DOHH2 (cell line): ENCODE results near the gene ECPAS.

Experiments
- H3F3A ChIP-seq: fragments of 200-600 bp; sonication (generic), shearing (Covaris generic); 2 replicates; pipeline ENCODE4 v1.6.0; 2016; ENCODE audit warnings: antibody characterized with exemption, mild to moderate bottlenecking; ENCODE audit not compliant: control insufficient read depth, insufficient read depth
- H3K27ac ChIP-seq: fragments of 200-600 bp; sonication (generic); 2 replicates; pipeline ENCODE4 v1.5.1; 2014; ENCODE audit warnings: low read depth, mild to moderate bottlenecking, low read length, moderate library complexity
- H3K27me3 ChIP-seq: fragments of 200-600 bp; sonication (generic); 2 replicates; pipeline ENCODE4 v1.6.1; 2014; ENCODE audit warnings: mild to moderate bottlenecking, low read length, mixed read lengths; ENCODE audit not compliant: control insufficient read depth
- H3K36me3 ChIP-seq: fragments of 200-600 bp; sonication (generic); 2 replicates; pipeline ENCODE4 v1.6.1; 2014; ENCODE audit warnings: mild to moderate bottlenecking, low read length, moderate library complexity, mixed read lengths; ENCODE audit not compliant: control insufficient read depth
- H3K4me1 ChIP-seq: fragments of 200-600 bp; sonication (generic); 2 replicates; pipeline ENCODE4 v1.6.1; 2014; ENCODE audit warnings: mild to moderate bottlenecking, low read length, mixed read lengths; ENCODE audit not compliant: control insufficient read depth
- H3K4me2 ChIP-seq: fragments of 200-600 bp; sonication (generic); 2 replicates; pipeline ENCODE4 v1.6.0; 2014; ENCODE audit warnings: mild to moderate bottlenecking, low read length, moderate library complexity
- H3K4me3 ChIP-seq: fragments of 200-600 bp; sonication (generic); 2 replicates; pipeline ENCODE4 v1.5.1; 2014; ENCODE audit warnings: mild to moderate bottlenecking, low read length, mixed read lengths
- H3K79me2 ChIP-seq: fragments of 200-600 bp; sonication (generic); 2 replicates; pipeline ENCODE4 v1.6.1; 2014; ENCODE audit warnings: mild to moderate bottlenecking, low read length, mixed read lengths; ENCODE audit not compliant: control insufficient read depth
- H3K9me2 ChIP-seq: fragments of 200-600 bp; sonication (generic); replicated peaks from 2 replicates; pipeline ENCODE4 v1.6.1; 2014; ENCODE audit warnings: mild to moderate bottlenecking, low read length, mixed read lengths; ENCODE audit not compliant: control insufficient read depth
- H3K9me3 ChIP-seq: fragments of 200-600 bp; sonication (generic); 2 replicates; pipeline ENCODE4 v1.6.1; 2014; ENCODE audit warnings: antibody characterized with exemption, low read length, mixed read lengths; ENCODE audit not compliant: control insufficient read depth, insufficient read depth
- H4K20me1 ChIP-seq: fragments of 200-600 bp; sonication (generic); 2 replicates; pipeline ENCODE4 v1.6.0; 2014; ENCODE audit warnings: low read depth, mild to moderate bottlenecking, antibody characterized with exemption, low read length, moderate library complexity; ENCODE audit not compliant: control insufficient read depth, insufficient read depth
- EZH2phosphoT487 ChIP-seq: fragments of 200-600 bp; sonication (generic); IDR thresholded peaks from 2 replicates; pipeline ENCODE4 v1.6.1; 2017; ENCODE audit warnings: borderline replicate concordance, mild to moderate bottlenecking, antibody characterized with exemption, low read length, moderate library complexity, mixed read lengths
- TF ChIP-seq, protein P1 (sequence below): fragments of 200-600 bp; sonication (generic); IDR thresholded peaks from one replicate; pipeline ENCODE4 v1.5.1; 2014; ENCODE audit warnings: antibody characterized with exemption, mild to moderate bottlenecking, low read depth, low read length; ENCODE audit not compliant: poor library complexity, severe bottlenecking

Gene ECPAS

DNA sequence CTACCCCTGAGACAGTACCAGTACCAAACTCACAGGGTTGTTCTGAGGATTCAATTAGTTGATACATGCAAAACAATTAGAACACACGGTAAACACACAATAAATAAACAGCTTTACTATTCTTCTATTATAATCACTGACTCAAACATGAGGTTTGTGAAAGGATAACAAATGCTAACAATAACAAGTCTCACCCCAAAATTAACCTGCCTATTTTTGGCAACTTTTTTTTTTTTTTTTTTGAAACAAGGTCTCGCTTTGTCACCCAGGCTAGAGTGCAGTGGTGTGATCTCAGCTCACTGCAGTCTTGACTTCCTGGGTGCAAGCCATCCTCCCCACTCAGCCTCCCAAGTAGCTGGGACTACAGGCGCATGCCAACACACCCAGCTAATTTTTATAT lies 6.5 kb downstream of the ECPAS start:
- Histone ChIP-seq H3K4me3 (no peak overlapping the region), H3K27me3 (no peaks in the 10 kb centered on the region), H3K9me2 (no peaks in the 10 kb centered on the region), H3K36me3 (no peaks in the 10 kb centered on the region; the same call in 1 of the 2 replicates), H3K27ac (no peak overlapping the region), H3K4me2 (no peak overlapping the region), H3K79me2 (peaks cover 100% of the 10 kb centered on the region), H4K20me1 (peaks cover 41% of the 10 kb centered on the region), H3F3A (no peaks in the 10 kb centered on the region), H3K9me3 (no peaks in the 10 kb centered on the region), H3K4me1 (peaks cover 31% of the 10 kb centered on the region)
- TF ChIP-seq, protein P1, sequence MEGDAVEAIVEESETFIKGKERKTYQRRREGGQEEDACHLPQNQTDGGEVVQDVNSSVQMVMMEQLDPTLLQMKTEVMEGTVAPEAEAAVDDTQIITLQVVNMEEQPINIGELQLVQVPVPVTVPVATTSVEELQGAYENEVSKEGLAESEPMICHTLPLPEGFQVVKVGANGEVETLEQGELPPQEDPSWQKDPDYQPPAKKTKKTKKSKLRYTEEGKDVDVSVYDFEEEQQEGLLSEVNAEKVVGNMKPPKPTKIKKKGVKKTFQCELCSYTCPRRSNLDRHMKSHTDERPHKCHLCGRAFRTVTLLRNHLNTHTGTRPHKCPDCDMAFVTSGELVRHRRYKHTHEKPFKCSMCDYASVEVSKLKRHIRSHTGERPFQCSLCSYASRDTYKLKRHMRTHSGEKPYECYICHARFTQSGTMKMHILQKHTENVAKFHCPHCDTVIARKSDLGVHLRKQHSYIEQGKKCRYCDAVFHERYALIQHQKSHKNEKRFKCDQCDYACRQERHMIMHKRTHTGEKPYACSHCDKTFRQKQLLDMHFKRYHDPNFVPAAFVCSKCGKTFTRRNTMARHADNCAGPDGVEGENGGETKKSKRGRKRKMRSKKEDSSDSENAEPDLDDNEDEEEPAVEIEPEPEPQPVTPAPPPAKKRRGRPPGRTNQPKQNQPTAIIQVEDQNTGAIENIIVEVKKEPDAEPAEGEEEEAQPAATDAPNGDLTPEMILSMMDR = no peak
- no peak for TF ChIP-seq EZH2phosphoT487

DNA sequence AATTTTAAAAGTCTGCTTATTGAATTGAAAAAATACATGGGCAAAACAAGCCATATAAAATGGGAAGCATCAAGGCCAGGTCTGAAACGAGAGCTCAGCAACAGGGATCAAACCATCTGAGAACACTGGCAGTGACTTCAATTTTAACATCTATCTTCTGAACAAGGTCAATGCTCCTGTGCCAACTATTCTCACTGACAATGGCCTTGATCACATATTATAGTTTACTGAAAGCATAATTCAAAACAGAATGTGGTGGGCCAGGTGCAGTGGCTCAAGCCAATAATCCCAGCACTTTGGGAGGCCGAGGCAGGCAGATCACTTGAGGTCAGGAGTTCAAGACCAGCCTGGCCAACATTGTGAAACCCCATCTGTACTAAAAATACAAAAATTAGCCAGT lies 9.0 kb downstream of the ECPAS start:
- TF ChIP-seq, protein P1 = no peak
- no peak for TF ChIP-seq EZH2phosphoT487
- no peaks in the 10 kb centered on the region for H3K9me3 ChIP-seq
- no peaks in the 10 kb centered on the region for H3K27me3 ChIP-seq
- H3K4me1 ChIP-seq = peaks cover 20% of the 10 kb centered on the region
- H3F3A ChIP-seq = no peaks in the 10 kb centered on the region
- no peak overlapping the region for H3K27ac ChIP-seq
- H3K4me2 ChIP-seq = no peak overlapping the region
- H3K36me3 ChIP-seq = no peaks in the 10 kb centered on the region; the same call in 1 of the 2 replicates
- H3K4me3 ChIP-seq = no peak overlapping the region
- H3K9me2 ChIP-seq = no peaks in the 10 kb centered on the region
- peaks cover 100% of the 10 kb centered on the region for H3K79me2 ChIP-seq
- peaks cover 24% of the 10 kb centered on the region for H4K20me1 ChIP-seq

DNA sequence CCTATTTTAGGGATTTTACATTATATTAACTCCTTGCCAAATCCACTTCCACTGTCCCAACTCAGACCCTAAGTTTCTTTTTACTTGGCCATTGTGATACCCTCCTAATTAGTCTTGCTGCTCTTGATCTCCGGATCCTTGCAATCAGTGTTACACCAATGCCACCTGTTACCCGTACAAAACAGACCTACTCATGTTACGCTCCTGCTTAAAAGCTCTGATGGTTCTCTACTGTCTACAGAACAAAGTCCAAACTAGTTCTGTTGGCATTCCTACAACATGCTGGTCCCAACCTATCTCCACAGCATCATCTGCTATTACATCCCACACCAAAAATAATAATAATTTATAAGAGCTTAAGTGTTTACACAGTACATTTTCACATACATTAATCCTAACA lies 9.8 kb downstream of the ECPAS start:
- Histone ChIP-seq H3K9me2 (no peaks in the 10 kb centered on the region), H3K27ac (no peak overlapping the region), H3K79me2 (peaks cover 98% of the 10 kb centered on the region), H3K36me3 (no peaks in the 10 kb centered on the region; the same call in 1 of the 2 replicates), H4K20me1 (peaks cover 24% of the 10 kb centered on the region), H3F3A (no peaks in the 10 kb centered on the region), H3K4me1 (peaks cover 20% of the 10 kb centered on the region), H3K9me3 (no peaks in the 10 kb centered on the region), H3K4me3 (no peak overlapping the region), H3K27me3 (no peaks in the 10 kb centered on the region), H3K4me2 (no peak overlapping the region)
- TF ChIP-seq, protein P1 = no peak
- TF ChIP-seq EZH2phosphoT487 = no peak
